Kidney tubule cell (primary cell): ENCODE results near the gene KAZN.

ENCODE experiments used
- DNase-seq: peaks from one replicate; pipeline ENCODE4 v3.0.0-alpha.2; 2018; ENCODE audit warnings: low spot score

The KAZN gene

DNA sequence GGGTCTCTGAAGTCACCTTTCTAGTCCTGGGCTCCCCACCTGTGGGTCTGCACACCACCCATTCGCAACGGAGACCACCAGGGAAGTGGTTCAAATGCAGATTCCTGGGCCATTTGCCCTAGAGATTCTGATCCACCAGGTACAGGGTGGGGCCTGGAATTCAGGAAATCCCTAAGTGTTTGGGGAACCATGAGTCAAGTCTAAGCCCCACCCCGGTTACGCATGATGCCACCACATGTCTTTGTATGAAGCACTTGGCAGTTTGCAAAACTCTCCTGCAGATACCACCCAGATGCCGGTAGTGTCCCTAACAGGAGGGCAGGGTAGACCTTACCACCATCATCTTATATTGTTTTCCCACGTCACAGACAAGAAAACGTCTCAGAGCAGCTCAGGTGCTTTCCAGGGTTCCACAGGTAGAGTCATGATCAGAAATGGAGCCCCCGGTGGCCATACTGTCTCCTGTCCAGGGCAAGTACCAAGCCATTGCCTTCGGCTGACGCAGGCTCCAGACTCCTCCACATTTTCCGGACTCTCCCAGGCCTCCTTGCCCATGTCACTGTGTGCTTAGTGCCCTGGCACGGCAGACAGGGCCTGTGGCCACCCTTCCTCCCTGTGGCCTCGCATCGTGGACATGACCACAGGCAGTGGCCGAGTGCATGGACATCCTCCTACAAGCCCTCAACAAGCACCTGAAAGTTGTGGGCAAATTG is 465.9 kb downstream of the KAZN start:
- DNase-seq = peak; percentile 7

GRCh38 chr1:15065291-15065690 is 466.8 kb downstream of the KAZN start:
- DNase-seq = no peak

DNA sequence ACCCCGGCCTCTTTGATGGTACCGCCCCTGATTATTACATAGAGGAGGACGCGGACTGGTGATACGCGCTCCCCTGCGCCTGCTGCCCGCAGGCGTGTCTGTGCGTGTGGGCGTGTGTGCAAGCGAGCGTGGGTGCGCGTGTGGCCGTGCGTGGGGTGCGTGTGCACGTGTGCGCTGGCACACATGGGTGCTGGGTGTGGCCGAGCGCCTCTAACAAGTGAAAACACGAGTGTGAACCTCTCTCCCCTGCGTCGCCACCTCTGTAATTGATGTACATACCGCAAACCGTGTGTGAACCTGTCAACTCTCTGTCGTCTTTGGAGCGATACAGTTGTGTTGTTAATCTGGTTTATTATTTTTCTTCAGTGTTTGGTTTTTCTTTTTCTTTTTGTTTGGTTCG is 467.3 kb downstream of the KAZN start:
- no peak for DNase-seq

GRCh38 chr1:15066191-15066590 is 467.7 kb downstream of the KAZN start:
- DNase-seq = no peak

GRCh38 chr1:15067148-15067547 is 468.7 kb downstream of the KAZN start:
- DNase-seq = no peak

- no peak for DNase-seq
Observed at GRCh38 chr1:15068152-15068551, 469.7 kb downstream of the KAZN start.

GRCh38 chr1:15068997-15069396 is 470.5 kb downstream of the KAZN start:
- DNase-seq = no peak

DNA sequence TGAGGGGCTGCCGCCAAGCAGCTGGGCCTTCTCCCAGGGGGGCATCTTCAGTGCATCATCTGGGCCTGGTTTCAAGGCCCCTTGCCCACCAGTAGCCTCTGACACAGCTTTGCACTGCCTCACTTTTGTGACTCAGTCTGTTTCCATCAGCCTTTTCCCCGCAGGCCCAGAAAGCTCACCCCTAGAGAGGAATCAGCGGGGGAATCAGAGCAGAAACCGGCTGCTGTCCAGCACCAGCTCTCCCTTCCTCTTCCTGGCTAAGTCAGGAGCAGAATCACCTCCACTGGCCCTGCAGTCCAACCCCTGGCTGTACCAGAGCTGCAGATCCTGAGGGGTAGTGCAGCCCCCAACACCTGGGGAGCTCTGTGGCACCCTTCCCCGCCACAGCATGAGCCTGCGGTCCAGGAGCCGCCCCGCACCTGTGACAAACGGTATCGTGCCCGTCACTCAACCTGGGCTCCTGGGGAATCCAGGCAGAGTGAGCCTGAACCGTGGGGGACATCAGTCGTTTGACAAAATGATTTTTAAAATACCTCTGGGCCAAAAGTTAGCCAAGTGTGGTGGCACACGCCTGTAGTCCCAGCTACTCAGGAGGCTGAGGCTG is 471.8 kb downstream of the KAZN start:
- no peak for DNase-seq

DNA sequence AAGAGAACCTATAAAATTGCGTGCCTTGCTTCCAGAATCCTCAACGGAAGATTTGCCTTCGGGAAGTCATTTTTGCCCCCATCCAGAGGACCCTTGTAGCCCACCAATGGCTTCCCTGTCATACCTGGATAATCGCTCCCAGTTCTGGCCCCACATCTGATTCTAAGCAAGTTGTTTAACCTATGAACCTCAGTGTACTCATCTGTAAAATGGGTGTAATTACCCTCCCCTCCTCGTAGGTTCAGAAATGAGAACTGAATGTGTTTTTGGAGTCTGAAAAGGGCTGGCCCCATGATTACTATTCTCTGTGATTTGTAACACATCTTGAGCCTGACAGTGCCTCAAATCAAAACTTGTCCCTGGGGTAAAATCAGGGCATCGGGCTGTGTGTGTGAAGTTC is 473.5 kb downstream of the KAZN start:
- no peak for DNase-seq

GRCh38 chr1:15073799-15074308 is 475.4 kb downstream of the KAZN start:
- DNase-seq = no peak

DNA sequence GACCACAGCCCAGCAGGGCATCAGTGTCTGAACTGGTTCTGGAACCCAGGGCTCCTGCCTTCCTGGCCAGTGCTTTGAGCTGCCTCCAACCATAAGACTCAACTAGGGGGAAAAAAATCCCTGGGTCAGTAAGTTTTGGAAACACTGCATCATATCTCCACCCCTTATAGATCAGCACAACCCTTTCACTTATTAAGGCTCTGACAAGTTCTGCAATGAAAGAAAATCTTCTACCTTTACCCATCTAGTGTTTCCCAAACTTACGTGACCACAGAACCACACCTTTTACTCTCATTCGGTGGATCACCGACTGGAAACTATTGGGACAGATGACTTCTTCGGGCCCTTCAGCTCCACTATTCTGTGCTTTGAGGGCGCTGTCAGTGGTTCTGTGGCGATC is 476.7 kb downstream of the KAZN start:
- DNase-seq = no peak

- DNase-seq = no peak
Observed at GRCh38 chr1:15075817-15076216, 477.3 kb downstream of the KAZN start.

DNA sequence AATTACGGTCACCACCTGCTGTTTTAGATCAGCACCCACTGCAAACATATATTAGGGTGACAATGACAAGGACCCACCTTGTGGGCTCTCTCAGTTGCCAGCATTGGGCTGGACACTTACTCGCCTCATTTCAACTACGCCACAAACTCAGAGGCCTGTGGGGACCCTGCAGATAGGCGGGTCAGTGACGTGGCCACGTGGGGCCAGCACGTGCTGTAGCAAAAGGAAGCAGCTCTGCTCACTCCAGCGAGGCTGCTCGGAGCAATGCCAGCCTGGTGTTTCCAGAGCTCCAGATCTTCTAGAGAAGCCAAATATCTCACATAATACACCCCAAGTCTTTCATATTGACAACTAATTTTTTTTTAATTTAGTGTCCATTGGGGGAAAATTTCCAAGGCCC is 478.3 kb downstream of the KAZN start:
- no peak for DNase-seq

DNA sequence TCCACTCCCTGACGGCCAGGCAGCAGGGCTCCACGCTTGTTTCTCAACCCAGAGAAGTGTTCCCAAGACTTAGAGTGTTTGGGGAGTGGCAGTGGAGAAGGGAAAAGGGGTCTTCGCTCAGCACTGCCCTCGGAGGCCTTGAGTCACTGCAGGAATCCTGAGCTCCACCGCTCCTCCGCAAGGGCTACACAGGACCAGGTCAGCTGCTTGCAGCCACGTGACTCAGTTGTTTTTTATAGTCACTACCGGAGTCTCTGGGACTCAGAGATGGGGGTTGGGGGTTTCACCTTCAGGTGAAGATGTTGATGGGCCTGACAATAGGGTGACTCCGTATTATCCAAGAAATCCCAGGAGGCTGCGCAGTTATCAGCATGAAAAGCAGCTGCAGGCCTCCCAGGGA is 478.9 kb downstream of the KAZN start:
- DNase-seq = no peak

DNA sequence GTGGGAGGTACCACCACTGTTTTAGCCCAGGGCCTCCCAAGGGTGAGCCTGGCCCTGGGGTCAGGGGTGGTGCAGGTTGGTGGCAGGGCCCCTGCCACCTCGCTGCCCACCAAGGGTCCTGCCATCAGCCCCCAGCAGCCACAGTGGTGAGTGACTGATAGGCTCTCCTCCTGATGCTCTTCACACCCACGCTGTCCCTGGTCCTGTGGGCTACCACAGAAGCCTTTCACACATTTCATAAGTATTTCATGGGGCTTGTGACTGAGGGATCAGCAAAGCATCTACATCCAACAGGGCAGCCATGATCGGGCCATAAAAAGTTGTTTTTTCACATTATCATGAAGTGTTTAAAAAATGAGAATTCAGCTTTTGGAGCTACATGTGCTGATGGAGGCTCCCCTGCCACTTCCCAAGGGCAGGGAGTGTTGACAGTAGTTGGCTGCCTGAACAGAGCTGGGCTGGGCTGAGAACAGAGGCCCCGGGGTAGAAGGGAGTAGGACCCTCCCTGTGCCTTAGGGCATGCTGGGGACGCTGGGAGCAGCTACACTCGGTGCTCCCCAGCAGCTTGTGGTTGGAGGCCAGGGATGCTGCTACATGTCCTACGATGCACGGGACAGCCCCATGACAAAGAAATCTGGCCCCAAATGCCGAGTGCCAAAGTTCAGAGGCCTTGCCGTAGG is 482.0 kb downstream of the KAZN start:
- DNase-seq = no peak

GRCh38 chr1:15081102-15081501 is 482.6 kb downstream of the KAZN start:
- no peak for DNase-seq

DNA sequence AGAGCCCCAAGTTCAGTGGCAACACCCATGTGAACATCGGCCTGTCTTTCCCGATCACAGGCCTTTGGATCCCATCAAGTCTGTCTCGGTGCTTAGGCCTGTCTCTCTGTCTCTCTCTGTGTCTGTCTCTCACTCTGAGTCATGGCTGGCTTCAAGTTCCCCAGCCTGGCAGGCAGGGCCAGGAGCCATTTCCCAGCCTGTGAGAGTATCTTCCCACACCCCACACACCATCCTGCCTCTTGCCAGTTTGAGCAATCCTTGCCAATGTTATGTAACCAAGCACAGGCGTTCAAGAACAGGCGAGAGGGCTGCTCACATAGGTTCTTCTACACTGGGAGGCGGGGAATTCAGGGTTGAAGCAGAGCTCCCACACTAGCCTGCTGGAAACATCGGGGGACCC is 485.1 kb downstream of the KAZN start:
- DNase-seq = no peak

DNA sequence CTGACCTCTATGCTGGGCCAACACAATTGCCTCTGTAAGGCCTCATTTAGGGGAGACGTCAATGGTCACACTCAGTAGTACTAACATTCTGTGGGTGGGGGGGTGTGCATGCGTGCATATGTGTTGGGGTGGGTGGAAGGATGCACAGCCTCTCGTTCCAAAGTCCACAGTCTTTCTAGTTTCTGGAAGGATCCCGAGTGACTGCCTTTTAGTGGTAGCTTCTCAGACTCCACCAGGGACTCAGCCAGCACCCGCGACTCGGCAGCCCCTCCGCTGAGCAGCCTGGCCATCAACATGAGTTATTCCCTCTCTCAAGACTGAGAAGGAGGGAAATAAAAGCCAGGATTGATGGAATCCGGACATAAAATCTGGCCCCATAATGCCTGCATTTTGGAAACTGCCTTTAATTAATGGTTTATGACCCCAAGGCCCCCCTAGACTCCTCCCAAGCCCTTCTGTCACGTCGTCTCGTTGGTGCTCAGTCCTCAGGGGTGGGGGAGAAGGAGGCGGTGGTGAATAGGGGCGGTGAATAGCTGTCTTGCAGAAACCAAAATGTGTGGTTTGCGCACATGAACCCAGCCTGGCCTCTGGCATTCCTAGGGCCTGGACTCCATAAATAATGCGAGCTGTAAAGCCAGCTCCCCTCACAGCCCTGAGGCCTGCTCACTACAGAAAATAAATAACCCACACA is 489.9 kb downstream of the KAZN start:
- DNase-seq = no peak

DNA sequence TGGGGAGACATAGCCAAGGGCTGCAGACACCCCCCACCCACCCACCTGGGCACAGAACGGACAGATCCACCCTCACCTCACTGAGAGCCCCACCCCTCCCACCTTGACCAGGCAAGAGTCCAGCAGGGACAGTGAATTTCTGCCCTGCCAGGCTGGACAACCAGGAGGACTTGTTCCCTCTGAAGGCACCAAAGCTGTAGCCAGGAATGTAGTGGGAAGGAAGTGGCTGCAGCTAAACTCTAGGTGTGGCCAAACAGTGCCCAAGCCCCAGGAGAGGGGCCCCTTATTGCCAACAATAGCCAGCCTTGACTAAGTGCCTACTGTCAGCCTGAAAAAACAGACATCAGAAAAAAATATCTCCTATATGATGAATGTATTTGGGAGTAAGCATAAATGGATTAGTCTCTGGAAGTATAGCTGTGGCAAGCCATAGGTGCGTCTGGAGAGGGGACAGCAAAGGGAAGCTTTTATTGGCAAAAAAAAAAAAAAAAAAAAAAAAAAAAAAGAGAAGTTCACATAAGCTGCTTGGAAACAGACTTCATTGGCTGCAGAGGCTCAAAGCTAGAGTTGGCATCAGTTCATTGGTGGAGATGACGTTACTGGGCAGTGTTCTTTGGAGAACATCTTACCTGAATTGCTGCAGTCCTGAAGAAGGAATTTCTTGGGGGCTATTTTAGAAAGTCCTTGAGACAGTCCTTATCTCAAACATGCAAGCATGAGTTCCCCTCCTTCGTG is 490.9 kb downstream of the KAZN start:
- peak; percentile 52 for DNase-seq

DNA sequence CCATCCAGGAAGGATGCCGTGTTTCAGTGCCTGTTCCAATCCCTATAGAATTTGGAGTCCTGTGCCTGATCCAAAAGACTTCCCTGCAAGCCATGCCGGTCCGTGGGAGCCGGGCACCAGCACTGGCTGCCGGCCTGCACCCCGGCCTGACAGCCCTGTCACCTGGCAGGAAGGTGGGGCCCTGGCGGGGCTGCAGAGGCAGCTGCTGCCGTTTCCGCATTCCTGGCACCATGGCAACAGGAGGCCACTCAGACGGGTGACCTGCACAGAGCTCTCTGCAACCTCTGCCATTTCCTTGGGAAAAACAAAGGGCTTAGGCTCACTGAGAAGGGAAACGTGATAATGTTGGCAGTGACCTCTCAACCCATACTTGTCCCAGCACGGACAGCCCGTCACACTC is 491.9 kb downstream of the KAZN start:
- peak; percentile 89 for DNase-seq

DNA sequence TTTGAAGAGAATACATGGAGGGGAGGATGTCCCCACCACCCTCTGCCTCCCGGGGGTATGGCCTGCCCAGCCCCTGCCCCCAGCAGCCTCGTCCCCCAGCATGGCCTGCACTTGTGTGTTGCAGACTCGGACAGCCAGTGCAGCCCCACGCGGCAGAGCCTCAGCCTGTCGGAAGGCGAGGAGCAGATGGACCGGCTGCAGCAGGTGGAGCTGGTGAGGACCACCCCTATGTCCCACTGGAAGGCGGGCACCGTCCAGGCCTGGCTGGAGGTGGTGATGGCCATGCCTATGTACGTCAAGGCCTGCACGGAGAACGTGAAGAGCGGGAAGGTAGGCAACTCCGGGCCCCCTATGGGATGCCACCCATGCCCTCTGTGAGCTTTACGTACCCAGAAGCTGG is 495.6 kb downstream of the KAZN start:
- no peak for DNase-seq
